GM21786 (cell line): ENCODE data around the gene KRTAP4-9.
"Not testable (repeated sequence)": the region's sequence is repeated elsewhere in the genome, so short reads cannot be mapped to it uniquely, and the experiment has no call there.

ENCODE experiments used
- ATAC-seq: cut with Tn5 transposase; IDR thresholded peaks from one replicate; pipeline ENCODE4 v1.9.1; 2021; ENCODE audit not compliant: unreplicated experiment

The KRTAP4-9 gene

GRCh38 chr17:41126412-41126811 lies 21.2 kb downstream of the KRTAP4-9 start:
- ATAC-seq: no peak

DNA sequence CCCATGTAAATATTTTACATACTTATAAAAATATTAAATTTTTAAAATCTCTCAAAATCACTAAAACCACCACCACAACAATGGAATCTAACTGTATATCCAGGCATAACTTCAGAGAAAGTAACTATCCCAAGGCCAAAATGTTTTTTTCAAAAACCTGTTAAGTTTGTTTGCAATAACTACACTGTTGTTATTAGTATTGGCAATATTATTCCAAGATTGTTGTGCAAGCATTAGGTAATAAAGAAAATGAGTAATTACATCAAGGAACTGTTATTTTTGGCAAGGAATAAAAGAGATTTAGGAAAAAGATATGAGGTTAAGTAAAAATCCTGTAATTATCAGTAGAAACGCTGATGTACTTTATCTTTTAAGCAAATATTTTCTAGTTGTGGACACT lies 22.2 kb downstream of the KRTAP4-9 start:
- ATAC-seq: no peak

GRCh38 chr17:41131979-41132378 lies 26.8 kb downstream of the KRTAP4-9 start:
- no peak for ATAC-seq

GRCh38 chr17:41133880-41134735 lies 28.9 kb downstream of the KRTAP4-9 start:
- ATAC-seq: no peak

DNA sequence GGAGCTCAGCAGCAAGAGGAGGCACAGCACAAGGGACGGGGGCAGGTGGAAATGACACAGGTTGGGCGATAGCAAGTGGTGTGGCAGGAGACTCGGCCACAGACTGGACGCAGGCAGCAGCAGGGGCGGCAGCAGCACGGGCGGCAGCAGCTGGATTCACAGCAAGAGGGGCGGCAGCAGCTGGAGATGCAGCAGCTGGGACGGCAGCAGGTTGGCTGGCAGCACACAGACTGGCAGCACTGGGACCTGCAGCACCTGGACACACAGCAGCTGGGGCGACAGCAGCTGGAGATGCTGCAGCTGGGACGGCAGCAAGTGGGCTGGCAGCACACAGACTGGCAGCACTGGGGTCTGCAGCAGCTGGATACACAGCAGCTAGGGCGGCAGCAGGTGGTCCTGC lies 34.7 kb downstream of the KRTAP4-9 start:
- ATAC-seq: not testable (repeated sequence)

- ATAC-seq: no peak
Observed at GRCh38 chr17:41140360-41141131, 35.4 kb downstream of the KRTAP4-9 start, which contains the start of gene KRTAP4-6. Gene KRTAP4-6, minus strand, starts transcription at chr17:41140544. Its CDS starts 57 bp downstream, at chr17:41140487.

- ATAC-seq: no peak
Observed at GRCh38 chr17:41141361-41141760, 36.2 kb downstream of the KRTAP4-9 start.

GRCh38 chr17:41144846-41145245 lies 39.7 kb downstream of the KRTAP4-9 start:
- no peak for ATAC-seq

GRCh38 chr17:41145261-41145660 lies 40.1 kb downstream of the KRTAP4-9 start:
- no peak for ATAC-seq

- ATAC-seq: no peak
Observed at GRCh38 chr17:41147531-41148204, 42.5 kb downstream of the KRTAP4-9 start.

DNA sequence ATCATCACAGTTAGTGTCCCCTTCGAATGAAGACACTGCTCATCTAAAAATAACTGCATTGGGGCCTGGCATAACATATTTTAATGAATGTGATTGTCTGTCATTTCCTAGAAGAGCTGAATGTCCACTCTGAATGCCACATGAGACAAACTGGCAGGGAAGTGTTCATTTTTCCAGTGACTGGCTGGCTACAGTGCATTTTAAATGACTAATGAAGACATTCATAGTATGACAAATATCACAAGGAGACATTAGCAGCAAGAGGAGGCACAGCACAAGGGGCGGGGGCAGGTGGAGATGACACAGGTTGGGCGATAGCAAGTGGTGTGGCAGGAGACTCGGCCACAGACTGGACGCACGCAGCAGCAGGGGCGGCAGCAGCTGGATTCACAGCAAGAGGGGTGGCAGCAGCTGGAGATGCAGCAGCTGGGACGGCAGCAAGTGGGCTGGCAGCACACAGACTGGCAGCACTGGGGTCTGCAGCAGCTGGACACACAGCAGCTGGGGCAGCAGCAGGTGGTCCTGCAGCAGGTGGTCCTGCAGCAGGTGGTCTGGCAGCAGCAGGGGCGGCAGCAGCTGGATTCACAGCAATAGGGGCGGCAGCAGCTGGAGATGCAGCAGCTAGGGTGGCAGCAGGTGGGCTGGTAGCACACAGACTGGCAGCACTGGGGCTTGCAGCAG lies 43.9 kb downstream of the KRTAP4-9 start:
- ATAC-seq: not testable (repeated sequence)

DNA sequence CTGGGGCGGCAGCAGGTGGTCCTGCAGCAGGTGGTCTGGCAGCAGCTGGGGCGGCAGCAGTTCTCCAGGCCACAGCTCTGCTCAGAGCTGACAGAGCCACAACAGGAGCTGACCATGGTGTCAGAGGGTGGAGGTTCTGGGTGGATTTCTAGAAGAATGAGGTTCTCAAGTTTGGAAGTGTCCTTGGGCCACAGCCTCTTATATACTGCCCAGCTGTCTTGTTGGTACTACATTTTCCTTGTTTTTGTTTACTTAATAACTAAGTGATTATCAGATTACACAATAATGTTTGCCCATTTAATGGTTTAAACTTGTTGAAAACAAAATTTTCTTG lies 44.4 kb downstream of the KRTAP4-9 start, which contains the start of gene KRTAP4-5:
Gene KRTAP4-5 (minus strand): TSS at position 174 of the 334 bp plus-strand sequence. CDS start 58 bp downstream, at position 116.
- no peak for ATAC-seq

- no peak for ATAC-seq
Observed at GRCh38 chr17:41150026-41150425, 44.8 kb downstream of the KRTAP4-9 start.

- no peak for ATAC-seq
Observed at GRCh38 chr17:41151525-41151924, 46.3 kb downstream of the KRTAP4-9 start.

GRCh38 chr17:41153856-41154255 lies 48.7 kb downstream of the KRTAP4-9 start:
- ATAC-seq: no peak
